Heart right ventricle (tissue), 16 donors: ENCODE results near the gene ZNF217. TPM values are rescaled to one million over a fixed set of nuclear protein-coding genes. Genes with fewer than 3 reads are reported as not detected.
"Not testable (repeated sequence)": the region's sequence is repeated elsewhere in the genome, so short reads cannot be mapped to it uniquely, and the experiment has no call there.

Experiments
- ATAC-seq, 8 donors: fragments of 200-7000 bp; cut with Tn5 transposase; one replicate each; pipeline ENCODE4 v1.9.1; 2020; ENCODE audit warnings: mild to moderate bottlenecking in 8 of 8, moderate library complexity in 8 of 8, moderate number of reproducible peaks in 1 of 8
- DNase-seq, 2 donors: peaks; one replicate each; pipeline ENCODE4 v3.0.0-alpha.2; 2020
- H3K27ac ChIP-seq, 10 donors: fragments of 200-600 bp; sonication (generic) in 2 of 10; one replicate each; pipeline versions ENCODE4 v1.5.0 to v1.8.0; 2020 to 2022; ENCODE audit warnings: mild to moderate bottlenecking in 3 of 10
- H3K27me3 ChIP-seq, 7 donors: fragments of 200-600 bp; one replicate each; pipeline ENCODE4 v1.8.0; 2021 to 2022; ENCODE audit warnings: mild to moderate bottlenecking in 2 of 7
- H3K36me3 ChIP-seq, 9 donors: fragments of 200-600 bp; sonication (generic) in 1 of 9; one replicate each; pipeline versions ENCODE4 v1.5.0 to v1.8.0; 2020 to 2022; ENCODE audit warnings: mild to moderate bottlenecking in 2 of 9
- H3K4me1 ChIP-seq, 9 donors: fragments of 200-600 bp; sonication (generic) in 1 of 9; one replicate each; pipeline versions ENCODE4 v1.5.0 to v1.8.0; 2020 to 2022; ENCODE audit warnings: mild to moderate bottlenecking in 4 of 9
- H3K4me3 ChIP-seq, 10 donors: fragments of 200-600 bp; sonication (generic) in 2 of 10; one replicate each; pipeline versions ENCODE4 v1.5.0 to v1.8.0; 2020 to 2022; ENCODE audit warnings: mild to moderate bottlenecking in 7 of 10, moderate library complexity in 2 of 10
- H3K9me3 ChIP-seq, 11 donors: fragments of 200-600 bp in 10 of 11; sonication (generic) in 2 of 11; one replicate each; pipeline versions ENCODE4 v1.5.0 to v1.8.0; 2013 to 2022; ENCODE audit warnings: mild to moderate bottlenecking in 2 of 11, control low read depth in 1 of 11, moderate library complexity in 1 of 11
- CTCF ChIP-seq, 9 donors: fragments of 200-600 bp; sonication (generic) in 2 of 9; IDR thresholded peaks; one replicate each; pipeline versions ENCODE4 v1.5.0 to v1.8.0; 2021 to 2022; ENCODE audit warnings: antibody characterized with exemption in 9 of 9, mild to moderate bottlenecking in 5 of 9, moderate library complexity in 1 of 9
- WGBS, 2 donors: extraction: QIAGEN DNeasy Blood & Tissue Kit; methylation state at CpG; one replicate each; pipeline ENCODE4 v1.1.7; 2013; ENCODE audit warnings: inconsistent platforms in 1 of 2; 5-methylcytosine and 5-hydroxymethylcytosine counted together
- intact Hi-C, 10 donors: fragments of 100-400 bp; cut with DNase I; formaldehyde crosslinking; loops; one replicate each; pipeline versions ENCODE4 v1.11.1 to v1.14.2; 2022
- polyA plus RNA-seq, 2 donors: library from polyadenylated mRNA; stranded (reverse); fragments of 200-250 nt; gene quantifications; one replicate each; pipeline ENCODE4 v1.2.3, GENCODE V29; 2013
- total RNA-seq, 10 donors: library from RNA; stranded (reverse); fragmentation: NEBNext Ultra II Directional in 3 of 10; extraction: Animal tissue kit (Norgen Biotek cat#: 25700) in 3 of 10; gene quantifications; one replicate each; pipeline versions ENCODE4 v1.2.1 to v1.2.4, GENCODE V29; 2021 to 2023
- donor health status: Arrhythmogenic right ventricular cardiomyopathy.
- donor health status: ischemic (EF 13 %, LVEDD 7.1; RV severe dilation, severe dysfunction).
- donor health status: healthy with polysubstance abuse.
- donor health status: DM: no; HTN: yes; CAD: no.
- donor health status: DM: no; HTN: no; CAD: no.
- donor health status: ischemic (EF 25% LVEDD 6.9; RV normal size, moderate dysfunction).
- donor health status: ischemic (EF 25% LVEDD 5.7; RV mildly dilated, moderate dysfunction).
- donor health status: healthy.
- donor health status: DM: yes; HTN: yes; CAD: no.
- donor health status: Ischemic cardiomyopathy.
- donor health status: ischemic (EF 35%, LVEDD 5.7; RV mildly dilated, moderate dysfunction).
- donor health status: nonischemic (EF 11% LVEDD 7.7; RV severe dilation, severe dysfunction).
- donor health status: DM: yes; HTN: yes; CAD: no.
- donor health status: PGD.
- donor health status: ischemic (EF 29% LVEDD 5.4; RV normal size, mild dysfunction).
- donor health status: nonischemic (EF 23%, LVEDD 6.1; RV moderate dilation, normal function).

Gene ZNF217
- total and polyA plus RNA-seq, 12 donors, result 3.3 to 18.4 (median 8.2) TPM

- Histone ChIP-seq H3K36me3 (no peaks in the 10 kb centered on the region), H3K4me1 (peaks cover 0 to 7% (median 0%) of the 10 kb centered on the region in 9 donors), H3K9me3 (no peaks in the 10 kb centered on the region), H3K27ac (no peak overlapping the region), H3K27me3 (peaks cover 0 to 9% (median 0%) of the 10 kb centered on the region in 7 donors), H3K4me3 (no peak overlapping the region)
- ATAC-seq (no peak), DNase-seq (no peak)
- TF ChIP-seq CTCF (IDR thresholded peaks at IDR 0.05), result no peak
- 86 to 90% methylated on average over 4 of the region's 4 CpGs for WGBS, 2 donors
- intact Hi-C loops, result no loop called here
These were observed 57.8 kb downstream of the ZNF217 start for GRCh38 chr20:53535878-53536277.

- H3K4me3 ChIP-seq, result no peak overlapping the region
- ATAC-seq (no peak), DNase-seq (no peak)
- H3K36me3 ChIP-seq, result no peaks in the 10 kb centered on the region
- no peak for TF ChIP-seq CTCF (IDR thresholded peaks at IDR 0.05)
- intact Hi-C loops, result no loop called here
- WGBS, 2 donors, result 87 to 90% methylated on average over 7 of the region's 7 CpGs
- H3K27ac ChIP-seq, result no peak overlapping the region
- H3K9me3 ChIP-seq, result no peaks in the 10 kb centered on the region
- peaks cover 0 to 2% (median 0%) of the 10 kb centered on the region in 9 donors for H3K4me1 ChIP-seq
- peaks cover 0 to 9% (median 0%) of the 10 kb centered on the region in 7 donors for H3K27me3 ChIP-seq
These were observed 59.6 kb downstream of the ZNF217 start for GRCh38 chr20:53534037-53534436.

- Histone ChIP-seq H3K36me3 (no peaks in the 10 kb centered on the region), H3K4me1 (no peaks in the 10 kb centered on the region), H3K4me3 (no peak overlapping the region), H3K27me3 (peaks cover 0 to 9% (median 0%) of the 10 kb centered on the region in 7 donors), H3K9me3 (no peaks in the 10 kb centered on the region), H3K27ac (no peak overlapping the region)
- no peak for ATAC-seq
- intact Hi-C loops, result no loop called here
- no peak for TF ChIP-seq CTCF (IDR thresholded peaks at IDR 0.05)
- no peak for DNase-seq
- 98 to 100% methylated on average over 1 of the region's 1 CpG for WGBS, 2 donors
These were observed 60.1 kb downstream of the ZNF217 start for GRCh38 chr20:53533500-53533899.

- intact Hi-C loops, H3K9me3 ChIP-seq, H3K4me3 ChIP-seq, H3K4me1 ChIP-seq, DNase-seq, ATAC-seq, H3K27ac ChIP-seq, H3K27me3 ChIP-seq, H3K36me3 ChIP-seq: not testable (repeated sequence)
- WGBS, 2 donors, result 89 to 94% methylated on average over 6 of the region's 6 CpGs
These were observed 60.9 kb downstream of the ZNF217 start for GRCh38 chr20:53532654-53533312.

- DNase-seq (no peak), ATAC-seq (no peak)
- TF ChIP-seq CTCF (IDR thresholded peaks at IDR 0.05), result no peak
- intact Hi-C loops, result no loop called here
- Histone ChIP-seq H3K4me3 (no peak overlapping the region), H3K9me3 (no peaks in the 10 kb centered on the region), H3K36me3 (no peaks in the 10 kb centered on the region), H3K4me1 (no peaks in the 10 kb centered on the region), H3K27me3 (peaks cover 0 to 9% (median 0%) of the 10 kb centered on the region in 7 donors), H3K27ac (no peak overlapping the region)
- 50 to 63% methylated on average over 2 of the region's 2 CpGs for WGBS, 2 donors
These were observed 63.2 kb downstream of the ZNF217 start for GRCh38 chr20:53530440-53530839.
